Central memory CD4-positive, alpha-beta T cell (primary cell): Measurements from ENCODE around the gene THEMIS.
A peak's percentile ranks its signal among the peaks of the same experiment; 100 is the strongest.
"Not testable (repeated sequence)": the region's sequence is repeated elsewhere in the genome, so short reads cannot be mapped to it uniquely, and the experiment has no call there.

Experiments
- DNase-seq: peaks from one replicate; pipeline ENCODE4 v3.0.0; 2022

THEMIS gene

GRCh38 chr6:127912914-127913313, 12.1 kb upstream of the THEMIS start:
- DNase-seq = no peak

DNA sequence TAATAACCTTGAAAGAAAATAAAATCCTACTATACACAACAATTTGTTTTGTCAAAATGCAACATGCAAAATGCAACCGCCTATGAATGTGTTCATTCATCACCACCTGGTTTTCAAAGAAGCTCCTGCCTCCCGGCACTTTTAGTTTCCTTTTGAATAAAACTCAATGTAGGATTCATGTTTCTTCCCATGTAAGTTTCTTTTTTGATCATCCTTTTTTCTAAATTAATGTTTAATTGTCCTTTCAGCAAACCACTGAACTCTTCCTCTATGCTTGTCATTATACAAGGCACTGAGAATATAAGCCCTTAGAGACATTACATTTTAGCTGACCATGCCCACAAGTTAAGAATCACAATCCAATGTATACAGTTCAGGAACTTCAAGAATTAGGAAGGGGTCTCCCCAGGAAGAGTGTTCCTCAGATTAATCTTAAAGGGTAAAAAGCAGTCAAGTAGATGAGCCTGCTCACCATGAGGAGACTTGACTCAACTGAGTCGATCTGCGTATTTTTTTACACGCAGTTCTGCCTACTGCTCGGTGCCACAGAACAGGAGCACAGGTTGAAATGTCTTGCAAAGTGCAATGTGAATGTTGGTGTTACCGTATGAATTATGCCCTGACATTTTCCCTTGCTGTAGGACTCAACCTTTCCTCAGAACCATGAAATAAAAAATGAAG, 7.2 kb upstream of the THEMIS start:
- DNase-seq = peak; percentile 31

DNA sequence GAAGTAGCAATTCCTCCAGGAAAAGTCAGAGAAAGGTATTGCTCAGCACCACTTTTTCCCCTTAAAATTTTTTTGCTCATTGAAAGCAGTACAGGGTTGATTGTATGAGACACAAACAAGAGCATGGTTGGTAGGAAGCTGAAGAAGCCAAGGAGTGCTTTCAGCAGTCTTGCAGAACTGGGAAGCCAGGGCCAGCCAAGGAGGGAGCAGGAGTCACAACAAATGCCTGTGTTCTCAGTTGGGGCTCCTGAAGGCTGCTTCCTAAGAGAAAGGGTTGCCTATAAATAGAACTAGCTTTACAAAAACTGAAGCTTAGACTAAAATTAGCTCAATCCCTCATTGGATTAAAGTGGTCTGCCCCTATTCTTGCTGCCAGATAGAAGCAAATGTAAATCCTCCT, 3.3 kb upstream of the THEMIS start:
- DNase-seq = no peak

DNA sequence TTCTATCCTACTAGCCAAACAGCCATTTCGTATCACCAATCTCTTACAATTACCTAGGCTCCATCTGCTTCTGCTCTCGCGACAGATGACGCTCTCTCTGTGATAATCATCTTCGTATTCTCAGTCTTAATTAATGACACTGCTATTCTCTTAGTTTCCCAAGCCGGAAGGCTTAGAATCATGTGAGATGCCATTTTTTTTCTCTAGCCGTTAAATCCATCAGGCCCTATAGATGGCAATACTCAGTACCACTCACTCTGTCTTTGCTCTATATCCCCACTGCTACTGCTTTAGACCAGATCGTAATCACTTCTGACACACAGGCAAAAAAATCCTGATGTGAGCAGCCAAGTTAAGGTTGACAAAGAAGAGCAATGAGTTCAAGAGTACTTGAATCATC, 2.1 kb upstream of the THEMIS start:
- no peak for DNase-seq

DNA sequence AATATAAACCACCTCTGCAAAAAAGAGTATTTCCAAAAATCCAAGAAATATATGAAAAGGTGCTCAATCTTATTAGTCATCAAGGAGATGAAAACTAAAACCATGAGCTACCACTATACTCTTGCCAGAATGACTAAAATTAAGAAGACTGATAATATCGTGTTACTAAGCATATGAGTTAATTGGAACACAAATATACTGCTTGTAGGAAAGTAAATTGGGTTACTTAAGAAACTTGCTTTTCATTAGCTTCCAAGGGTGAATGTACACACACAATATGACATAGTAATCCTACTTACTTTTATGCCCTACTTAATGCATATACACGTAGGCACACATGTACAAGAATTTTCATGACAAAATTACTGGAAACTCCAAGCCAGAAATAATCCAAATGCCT, 3.4 kb downstream of the THEMIS start:
- no peak for DNase-seq

DNA sequence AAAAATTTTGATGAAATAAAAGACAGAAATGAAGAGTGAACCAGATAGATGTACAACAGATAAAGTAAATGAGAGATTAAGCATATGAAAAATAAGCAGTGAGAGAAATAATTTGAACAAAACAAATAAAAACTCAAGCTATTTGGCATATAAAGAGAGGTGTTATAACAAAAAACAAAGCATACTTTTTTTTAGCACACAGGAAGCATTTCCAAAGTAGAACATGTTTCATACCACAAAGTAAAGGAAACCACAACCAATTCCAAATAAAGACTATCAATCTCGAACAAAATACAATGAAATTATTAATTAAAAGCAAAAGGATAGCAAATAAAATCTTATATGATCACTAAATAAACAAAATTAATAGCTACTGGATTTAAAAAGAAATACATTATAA, 6.8 kb downstream of the THEMIS start:
- no peak for DNase-seq

- DNase-seq = no peak
These were observed 7.3 kb downstream of the THEMIS start for GRCh38 chr6:127893541-127893940.

GRCh38 chr6:127891731-127892326, 9.0 kb downstream of the THEMIS start:
- no peak for DNase-seq

- DNase-seq = no peak
These were observed 14.3 kb downstream of the THEMIS start for GRCh38 chr6:127886603-127887002.

DNA sequence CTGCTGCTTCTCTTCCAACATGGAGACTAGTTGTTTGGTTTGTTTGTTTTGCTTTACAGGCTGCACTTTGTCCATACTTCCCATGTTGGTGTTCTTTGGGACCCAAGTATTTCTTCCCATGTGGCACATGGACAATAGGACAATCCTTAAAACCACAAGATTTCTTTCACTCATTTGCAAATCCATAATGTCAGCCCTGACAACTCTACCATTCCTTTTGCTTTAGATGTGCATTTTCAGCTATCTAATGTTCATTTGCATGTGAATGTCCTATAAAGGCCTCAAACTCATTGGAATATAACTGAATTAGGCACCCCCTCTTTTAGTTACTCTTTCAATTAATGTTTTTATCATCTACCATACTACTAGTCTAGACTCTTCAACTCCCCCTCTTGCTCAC, 16.7 kb downstream of the THEMIS start:
- no peak for DNase-seq

GRCh38 chr6:127881949-127882348, 18.9 kb downstream of the THEMIS start:
- not testable (repeated sequence) for DNase-seq

DNA sequence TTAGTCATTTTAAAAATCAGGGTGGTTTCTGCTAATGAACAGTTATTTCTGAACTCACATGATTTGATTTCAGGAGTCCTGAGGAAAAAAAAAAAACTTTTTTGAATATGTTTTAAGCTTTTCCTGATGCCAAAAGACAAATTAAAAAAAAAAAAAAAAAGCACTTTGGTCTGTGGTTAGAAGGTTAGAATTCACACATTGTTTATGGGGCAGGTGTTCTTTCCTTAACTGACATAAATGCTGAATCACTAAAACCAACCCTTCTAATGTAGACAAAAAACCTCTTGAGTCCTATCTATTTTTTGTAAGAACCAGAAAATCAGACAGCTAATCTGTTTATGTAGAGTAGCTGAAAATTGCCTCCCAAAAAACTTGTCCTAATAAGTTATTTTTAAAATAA, 20.4 kb downstream of the THEMIS start:
- DNase-seq = no peak

DNA sequence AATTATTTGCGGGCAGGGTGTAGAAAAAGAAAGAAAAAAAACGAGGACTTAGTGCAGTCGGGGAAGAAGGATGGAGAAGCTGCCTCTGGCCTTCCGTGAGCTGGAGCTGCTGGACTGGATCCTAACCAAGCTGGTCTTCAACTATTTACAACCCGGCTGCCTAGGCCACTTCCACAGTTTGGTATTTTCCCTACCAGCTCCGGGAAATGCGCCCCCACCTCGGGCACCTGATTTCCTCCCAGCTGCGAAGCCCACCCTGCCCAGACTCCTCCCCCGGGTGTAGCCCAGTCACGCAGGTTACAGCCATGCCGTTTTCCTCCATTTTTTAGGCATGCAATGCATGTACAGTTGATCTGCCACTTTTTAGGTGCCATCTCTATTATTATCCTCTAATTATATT, 21.2 kb downstream of the THEMIS start:
- DNase-seq = no peak

DNA sequence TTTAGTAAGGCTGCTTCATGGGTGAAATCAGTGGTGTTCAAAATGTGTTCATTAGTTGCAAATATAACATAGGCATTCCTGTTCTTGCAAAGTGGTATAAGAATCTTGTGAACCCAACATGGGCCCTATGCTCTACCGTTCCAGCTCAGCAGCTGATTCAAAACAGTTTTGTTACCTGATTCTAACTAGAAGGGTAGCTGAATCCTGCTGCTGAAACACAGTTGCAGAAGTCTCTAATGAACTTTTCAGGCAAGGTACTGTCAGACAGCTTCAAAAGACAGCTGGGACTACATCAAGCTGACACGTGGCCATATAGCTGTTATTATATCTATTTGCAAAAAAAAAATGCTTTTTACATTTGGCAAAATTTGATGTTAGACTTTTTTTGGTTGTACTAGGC, 22.7 kb downstream of the THEMIS start:
- no peak for DNase-seq

DNA sequence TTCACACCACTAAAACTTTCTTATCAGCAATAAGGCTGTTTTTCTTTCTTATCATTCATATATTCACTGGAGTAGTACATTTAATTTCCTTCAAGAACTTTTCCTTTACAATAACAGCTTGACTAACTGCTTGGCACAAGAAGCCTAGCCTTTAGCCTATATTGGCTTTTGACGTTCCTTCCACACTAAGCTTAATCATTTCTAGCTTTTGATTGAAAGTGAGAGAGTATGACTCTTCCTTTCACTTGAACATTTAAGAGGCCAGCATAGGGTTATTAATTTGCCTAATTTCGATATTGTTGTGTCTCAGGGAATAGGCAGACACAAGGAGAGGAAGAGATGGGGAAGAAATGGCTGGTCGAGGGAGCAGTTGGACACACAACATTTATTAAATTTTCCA, 23.6 kb downstream of the THEMIS start:
- DNase-seq = no peak

DNA sequence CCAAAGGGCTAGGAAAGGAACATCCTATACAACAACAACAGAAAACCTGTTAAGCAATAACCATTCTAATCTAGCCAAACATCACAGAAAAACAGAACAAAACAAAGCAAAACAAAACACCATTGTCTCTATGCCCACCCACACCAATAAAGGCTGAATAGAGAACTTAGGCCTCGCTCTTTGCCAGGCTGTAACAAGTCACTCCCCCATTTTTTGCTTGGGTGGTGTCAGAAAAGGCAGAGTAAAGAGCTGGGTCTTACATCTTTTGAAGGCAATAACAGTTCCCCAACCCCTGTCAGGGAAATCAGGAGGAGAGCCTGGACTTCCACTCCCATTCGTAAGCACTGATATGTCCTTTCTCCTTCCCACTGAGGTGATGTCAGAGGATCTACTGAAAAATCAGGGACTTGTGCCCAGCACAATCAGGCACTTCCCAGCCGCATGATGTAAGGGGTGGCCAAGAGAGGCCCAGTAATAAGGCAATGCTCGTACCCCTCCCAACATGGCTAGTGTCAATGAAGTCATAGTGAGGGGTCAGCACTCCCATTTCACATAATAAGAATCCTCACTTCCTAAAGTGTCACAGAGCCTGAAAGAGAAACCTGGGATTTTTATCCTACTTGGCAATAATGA, 31.0 kb downstream of the THEMIS start:
- DNase-seq = no peak

DNA sequence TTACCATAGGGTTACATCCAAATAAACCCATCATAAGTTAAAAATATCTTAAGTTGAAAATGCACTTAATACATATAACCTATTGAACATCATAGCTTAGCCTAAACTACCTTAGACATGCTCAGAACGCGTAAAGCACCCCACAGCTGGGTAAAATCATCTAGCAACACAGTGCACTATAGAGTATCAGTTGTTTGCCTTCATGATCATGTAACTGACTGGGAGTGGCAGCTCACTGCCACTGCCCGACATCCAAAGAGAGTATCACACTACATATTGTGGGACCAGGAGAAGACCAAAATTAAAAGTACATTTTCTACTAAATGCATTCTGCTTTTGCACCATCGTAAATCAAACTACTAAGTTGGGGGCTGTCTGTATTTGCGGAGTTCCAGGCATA, 31.7 kb downstream of the THEMIS start:
- no peak for DNase-seq

DNA sequence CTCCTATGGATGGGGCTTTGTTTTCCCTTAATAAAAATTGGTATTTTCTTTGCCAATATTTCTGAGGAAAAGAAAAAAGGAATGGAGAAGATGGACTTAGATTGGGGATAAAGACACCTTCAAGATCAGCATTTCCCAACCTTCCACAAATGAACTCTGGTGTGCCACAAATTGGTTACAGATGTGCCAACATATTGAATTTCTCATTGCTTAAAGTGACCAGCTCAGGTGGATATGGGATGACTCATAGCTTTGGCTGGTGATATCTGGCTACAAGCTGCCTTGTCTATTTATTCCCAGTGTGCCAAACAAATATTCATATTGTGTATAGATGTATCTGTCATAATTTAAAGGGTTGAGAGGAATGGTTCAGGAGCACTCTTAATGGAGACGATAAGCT, 32.5 kb downstream of the THEMIS start:
- no peak for DNase-seq

DNA sequence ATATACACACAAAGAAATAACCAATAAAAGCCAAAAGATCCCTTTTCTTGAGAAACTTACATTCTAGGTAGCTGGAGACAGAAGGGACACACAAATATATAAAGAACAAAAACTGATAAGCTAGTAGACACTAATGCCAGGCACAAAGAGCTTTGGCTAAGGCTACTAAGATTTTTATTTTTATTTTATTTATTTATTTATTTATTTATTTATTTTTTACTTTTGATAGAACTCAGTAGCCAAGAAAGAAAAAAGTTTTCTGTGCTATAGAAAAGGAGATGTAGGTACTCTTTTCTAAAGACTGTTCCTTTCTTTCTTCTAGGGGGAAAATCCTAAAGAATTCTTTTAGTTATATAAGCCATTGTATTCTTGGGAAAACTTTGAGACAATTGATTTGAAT, 34.1 kb downstream of the THEMIS start:
- DNase-seq = no peak

DNA sequence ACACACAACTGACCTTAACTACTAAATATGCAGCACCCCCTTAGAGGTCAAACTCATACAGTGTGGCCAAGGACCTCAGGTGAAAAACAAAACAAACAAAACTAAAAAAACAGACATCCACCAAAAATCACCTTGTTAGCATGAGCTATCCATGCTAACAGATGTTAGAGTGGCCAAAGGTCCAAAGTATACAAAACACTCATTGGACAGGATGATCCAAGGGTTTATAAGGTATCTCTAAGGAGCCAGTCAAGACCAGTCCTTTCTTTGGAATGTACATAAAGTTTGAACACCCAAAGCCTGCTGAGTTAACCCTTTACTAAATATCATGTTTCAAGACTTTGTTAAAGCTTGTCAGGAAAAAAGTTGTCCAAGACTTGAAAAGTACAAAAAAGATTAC, 35.8 kb downstream of the THEMIS start:
- no peak for DNase-seq

GRCh38 chr6:127864701-127865100, 36.2 kb downstream of the THEMIS start:
- DNase-seq = no peak

GRCh38 chr6:127860723-127861122, 40.1 kb downstream of the THEMIS start:
- no peak for DNase-seq

GRCh38 chr6:127859956-127860355, 40.9 kb downstream of the THEMIS start:
- no peak for DNase-seq

- DNase-seq = no peak
These were observed 42.0 kb downstream of the THEMIS start for GRCh38 chr6:127858727-127859391.
